Fibroblast of mammary gland (primary cell): ENCODE data around the gene RIIAD1.
A peak's percentile ranks its signal among the peaks of the same experiment; 100 is the strongest.

Source experiments
- DNase-seq: peaks from one replicate; pipeline ENCODE4 v3.0.0-alpha.2; 2010; ENCODE audit warnings: low read depth
- H3K4me3 ChIP-seq: 2 replicates; pipeline ENCODE4 v1.5.1; 2011; ENCODE audit warnings: low read depth, mild to moderate bottlenecking, low read length, moderate library complexity; ENCODE audit not compliant: control insufficient read depth
- CTCF ChIP-seq: conservative IDR thresholded peaks from 2 replicates; pipeline ENCODE4 v1.5.1; 2011; ENCODE audit warnings: low read depth, low read length, inconsistent platforms; ENCODE audit not compliant: control insufficient read depth, insufficient read depth

RIIAD1 gene

GRCh38 chr1:151704246-151704645, 17.1 kb upstream of the RIIAD1 start:
- no peak for DNase-seq
- H3K4me3 ChIP-seq = no peak overlapping the region
- no peak for TF ChIP-seq CTCF

GRCh38 chr1:151705146-151705545, 16.2 kb upstream of the RIIAD1 start:
- TF ChIP-seq CTCF = no peak
- no peak overlapping the region for H3K4me3 ChIP-seq
- no peak for DNase-seq

GRCh38 chr1:151705753-151706463, 15.4 kb upstream of the RIIAD1 start:
- DNase-seq = peak; percentile 27
- no peak for TF ChIP-seq CTCF
- H3K4me3 ChIP-seq = no peak overlapping the region

GRCh38 chr1:151706464-151707415, 14.6 kb upstream of the RIIAD1 start:
- DNase-seq = no peak
- H3K4me3 ChIP-seq = no peak overlapping the region
- no peak for TF ChIP-seq CTCF

- DNase-seq = no peak
- H3K4me3 ChIP-seq = no peak overlapping the region
- TF ChIP-seq CTCF = no peak
These were observed 13.7 kb upstream of the RIIAD1 start for GRCh38 chr1:151707541-151708065.

- no peak for TF ChIP-seq CTCF
- no peak for DNase-seq
- no peak overlapping the region for H3K4me3 ChIP-seq
These were observed 12.4 kb upstream of the RIIAD1 start for GRCh38 chr1:151708891-151709290.
